Fibroblast of the aortic adventitia (primary cell): ENCODE measurements around the gene NINJ1. TPM values are rescaled to one million over a fixed set of nuclear protein-coding genes. Genes with fewer than 3 reads are reported as not detected.
A peak's percentile ranks its signal among the peaks of the same experiment; 100 is the strongest.

Experiments
- DNase-seq: peaks from one replicate; pipeline ENCODE4 v3.0.0-alpha.2; 2010; ENCODE audit warnings: low read depth
- H3K4me3 ChIP-seq: 2 replicates; pipeline ENCODE4 v1.5.1; 2011; ENCODE audit warnings: low read depth, mild to moderate bottlenecking, control low read depth, low read length, moderate library complexity
- total RNA-seq: library from RNA; depleted of rRNA; stranded (reverse); fragments of >200 nt; gene quantifications from 2 replicates; pipeline ENCODE4 v1.2.3, GENCODE V29; 2012; ENCODE audit warnings: low replicate concordance
- TF ChIP-seq, protein P1 (sequence below): IDR thresholded peaks from 2 replicates; pipeline ENCODE4 v1.5.1; 2011; ENCODE audit warnings: mild to moderate bottlenecking, low read length, control low read depth, inconsistent platforms; ENCODE audit not compliant: insufficient read depth

Gene NINJ1
- total RNA-seq, 1 donor: 14.6 TPM

DNA sequence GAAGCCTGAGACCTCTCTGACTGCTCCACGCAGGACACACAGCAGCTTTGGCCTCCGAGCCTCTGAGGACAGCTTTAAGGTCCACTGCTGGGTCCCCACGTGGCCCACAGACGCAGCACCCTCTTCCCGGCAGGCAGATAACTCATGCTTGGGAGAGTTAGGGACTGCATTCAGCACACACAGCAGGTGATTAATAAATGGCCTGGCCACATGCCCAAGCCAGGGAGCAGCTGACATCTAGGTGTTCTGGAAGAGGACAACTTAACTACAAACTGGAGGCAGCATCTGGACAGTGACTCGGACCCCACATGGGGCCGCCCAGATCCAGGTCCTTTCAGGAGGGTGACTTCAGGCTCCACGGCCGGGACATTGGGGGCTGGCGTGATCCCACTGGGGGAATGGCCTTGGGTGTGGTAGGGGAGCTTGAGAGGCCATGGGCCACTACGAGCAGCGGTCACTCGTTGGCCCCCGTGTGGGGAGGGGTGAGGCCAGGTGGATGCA, 11.3 kb downstream of the NINJ1 start:
- TF ChIP-seq, protein P1, sequence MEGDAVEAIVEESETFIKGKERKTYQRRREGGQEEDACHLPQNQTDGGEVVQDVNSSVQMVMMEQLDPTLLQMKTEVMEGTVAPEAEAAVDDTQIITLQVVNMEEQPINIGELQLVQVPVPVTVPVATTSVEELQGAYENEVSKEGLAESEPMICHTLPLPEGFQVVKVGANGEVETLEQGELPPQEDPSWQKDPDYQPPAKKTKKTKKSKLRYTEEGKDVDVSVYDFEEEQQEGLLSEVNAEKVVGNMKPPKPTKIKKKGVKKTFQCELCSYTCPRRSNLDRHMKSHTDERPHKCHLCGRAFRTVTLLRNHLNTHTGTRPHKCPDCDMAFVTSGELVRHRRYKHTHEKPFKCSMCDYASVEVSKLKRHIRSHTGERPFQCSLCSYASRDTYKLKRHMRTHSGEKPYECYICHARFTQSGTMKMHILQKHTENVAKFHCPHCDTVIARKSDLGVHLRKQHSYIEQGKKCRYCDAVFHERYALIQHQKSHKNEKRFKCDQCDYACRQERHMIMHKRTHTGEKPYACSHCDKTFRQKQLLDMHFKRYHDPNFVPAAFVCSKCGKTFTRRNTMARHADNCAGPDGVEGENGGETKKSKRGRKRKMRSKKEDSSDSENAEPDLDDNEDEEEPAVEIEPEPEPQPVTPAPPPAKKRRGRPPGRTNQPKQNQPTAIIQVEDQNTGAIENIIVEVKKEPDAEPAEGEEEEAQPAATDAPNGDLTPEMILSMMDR: no peak
- no peak for DNase-seq

DNA sequence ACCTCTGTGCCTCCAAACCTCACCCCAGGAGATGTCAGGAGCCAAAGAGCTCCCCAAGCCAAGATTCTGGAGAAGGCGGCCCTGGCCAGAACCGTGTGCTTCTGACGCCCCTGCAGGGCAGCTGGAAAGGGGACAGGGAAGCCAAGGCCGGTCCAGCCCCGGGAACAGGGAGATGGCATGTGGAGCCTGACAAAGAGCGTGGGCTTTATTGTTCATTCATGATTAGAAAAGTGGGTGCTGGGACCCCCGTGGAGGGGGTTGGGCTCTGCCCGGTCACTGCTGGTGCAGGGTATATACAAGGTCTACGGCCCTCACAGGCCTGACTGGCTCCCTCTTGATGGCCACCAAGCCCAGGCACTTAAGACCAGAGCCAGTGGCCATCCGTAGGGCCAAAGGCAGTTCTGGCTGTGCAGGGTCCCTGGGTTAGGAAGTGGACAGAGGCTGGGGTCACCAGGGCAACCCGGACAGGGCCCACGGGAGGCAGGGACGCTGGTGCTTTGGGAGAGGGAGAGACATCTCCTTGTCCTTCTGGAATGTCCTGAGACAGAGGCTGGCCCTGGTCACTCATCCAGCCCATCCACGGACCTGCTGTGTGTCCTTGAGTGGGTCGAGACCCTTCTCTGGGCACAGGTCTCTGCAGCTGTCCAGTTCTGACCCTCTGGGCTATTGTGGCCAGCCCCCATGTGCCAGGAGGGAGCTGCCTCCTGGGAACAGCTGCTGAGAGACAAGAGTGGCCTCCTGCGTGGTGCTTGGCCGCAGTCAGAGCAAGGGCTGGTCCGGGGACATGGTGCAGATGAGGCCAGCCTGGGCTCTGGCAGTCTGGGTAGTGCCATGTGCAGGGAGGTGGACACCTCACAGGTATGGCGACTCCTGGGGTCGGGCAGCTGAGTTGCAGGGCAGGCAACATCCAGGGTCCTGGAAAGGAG, 12.5 kb downstream of the NINJ1 start:
- no peak for DNase-seq
- H3K4me3 ChIP-seq: no peak overlapping the region
- TF ChIP-seq, protein P1: no peak

More for the DNA sequence above, 11.3 kb downstream of the NINJ1 start:
- no peak overlapping the region for H3K4me3 ChIP-seq

DNA sequence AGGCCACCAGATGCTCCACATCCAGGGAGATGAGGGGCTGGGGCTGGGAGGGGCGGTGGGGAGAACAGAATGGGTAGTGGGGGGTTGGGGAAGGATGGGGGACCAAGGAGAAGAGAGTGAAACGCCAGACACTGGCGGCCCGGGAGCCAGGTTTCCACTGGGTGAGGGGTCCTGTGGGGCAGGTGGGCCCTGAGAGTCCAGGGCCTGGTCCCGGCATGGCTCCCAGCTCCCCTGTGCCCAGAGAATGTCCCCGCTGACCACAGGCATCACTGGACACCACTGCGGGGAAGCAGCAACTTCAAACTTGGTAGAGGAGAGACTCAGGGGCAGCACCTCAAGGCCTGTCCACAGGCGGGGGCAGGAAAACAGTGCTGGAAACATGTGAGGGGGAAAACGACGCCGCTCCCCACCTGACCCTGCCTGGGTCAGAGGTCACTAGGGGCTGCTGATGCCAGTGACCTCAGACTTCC, 13.2 kb downstream of the NINJ1 start:
- TF ChIP-seq, protein P1: no peak
- no peak overlapping the region for H3K4me3 ChIP-seq
- no peak for DNase-seq

DNA sequence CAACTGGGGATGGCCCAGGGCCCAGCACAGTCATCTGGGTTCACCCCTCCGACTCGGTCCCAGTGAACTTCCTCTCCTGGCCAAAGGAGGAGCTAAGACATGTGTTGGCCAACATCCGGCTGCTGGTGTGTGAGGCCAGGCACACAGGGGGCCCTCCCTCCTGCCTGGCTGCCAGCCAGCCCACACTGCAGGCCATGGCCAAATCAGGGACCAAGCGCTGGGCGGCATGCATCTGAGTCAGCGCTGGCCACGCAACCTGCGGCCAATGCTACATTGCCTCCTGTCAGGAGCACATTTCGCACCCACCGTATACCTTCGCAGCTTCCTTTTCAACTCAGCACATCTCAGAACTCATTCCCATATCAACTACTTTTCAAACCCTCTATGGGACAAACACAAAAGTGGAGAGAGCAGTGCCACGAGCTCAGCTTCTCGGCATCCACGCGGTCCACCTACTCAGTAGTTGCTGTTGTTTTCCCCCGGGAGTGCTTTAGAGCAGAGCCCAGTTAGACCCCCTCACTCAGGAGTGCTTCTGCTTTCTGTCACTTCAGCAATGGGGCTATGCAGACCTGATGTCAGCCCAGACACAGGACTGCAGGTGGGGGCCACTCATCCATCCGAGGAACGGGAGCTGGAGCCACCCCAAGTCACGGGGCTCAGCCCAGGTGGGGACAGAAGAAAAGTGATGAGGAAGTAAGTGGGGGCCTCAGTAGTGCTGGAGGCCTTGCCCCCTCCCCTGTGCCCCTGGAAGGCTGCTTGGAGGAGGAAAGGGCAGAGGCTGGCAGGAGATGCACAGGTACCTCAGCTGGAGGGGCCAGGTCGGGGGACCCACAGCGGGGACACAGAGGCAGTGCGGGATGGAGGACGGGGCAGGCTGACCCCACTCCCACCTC, 13.9 kb downstream of the NINJ1 start:
- peak; percentile 94 for DNase-seq
- TF ChIP-seq, protein P1: peak; percentile 71

DNA sequence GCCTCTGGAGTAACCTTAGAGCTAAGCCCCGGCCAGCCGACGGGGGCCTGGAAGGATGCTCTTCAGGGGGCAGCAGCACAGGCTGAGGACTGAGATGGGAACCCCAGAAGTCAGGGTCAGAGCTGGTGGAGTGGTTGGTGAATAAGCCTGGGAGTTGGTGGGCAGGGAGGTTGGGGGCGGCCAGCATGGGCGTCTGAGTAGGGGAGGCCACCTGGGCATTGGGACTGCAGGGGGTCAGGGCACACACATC, 14.4 kb downstream of the NINJ1 start:
- no peak overlapping the region for H3K4me3 ChIP-seq
- no peak for DNase-seq
- TF ChIP-seq, protein P1: no peak

More for the DNA sequence above, 13.9 kb downstream of the NINJ1 start:
- H3K4me3 ChIP-seq: no peak overlapping the region

DNA sequence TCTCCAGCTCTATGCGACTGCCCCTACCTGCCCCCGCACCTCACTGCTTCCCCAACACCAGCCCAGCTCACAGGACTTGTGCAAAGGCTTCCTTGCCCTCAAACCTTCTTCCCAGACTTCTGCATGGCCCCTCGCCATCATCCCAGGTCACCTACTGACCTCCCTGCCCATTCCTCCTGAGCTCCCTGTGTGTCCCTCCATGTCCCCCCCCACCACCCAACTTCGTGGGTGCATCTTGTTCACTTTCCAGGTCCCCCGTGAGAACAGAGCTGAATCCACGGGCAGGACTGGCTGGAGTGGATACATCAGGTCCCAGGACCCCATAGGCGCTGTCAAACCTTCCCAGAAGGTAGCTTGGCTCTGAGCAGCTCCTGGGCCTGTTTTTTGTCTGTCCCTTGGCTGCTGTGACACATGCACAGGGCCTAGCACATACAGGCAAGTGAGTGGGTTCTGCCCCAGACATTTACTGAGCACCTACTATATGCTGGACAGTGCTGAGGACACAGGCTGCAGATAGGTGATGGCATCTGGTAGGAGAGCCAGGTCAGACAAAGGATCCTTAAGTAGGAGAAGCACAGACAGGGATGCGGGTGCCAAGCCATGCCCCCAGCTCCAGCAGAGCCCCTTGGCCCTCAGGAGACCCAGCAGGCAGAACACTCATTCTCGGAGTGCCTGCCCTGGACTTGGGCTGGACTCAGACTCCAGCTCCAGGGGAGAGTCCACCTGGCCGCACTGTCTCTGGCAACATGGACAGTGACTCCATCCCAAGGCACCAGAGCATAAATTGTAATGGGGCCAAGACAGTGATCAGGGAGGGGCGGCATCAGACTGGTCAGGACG, 15.0 kb downstream of the NINJ1 start:
- DNase-seq: no peak
- no peak overlapping the region for H3K4me3 ChIP-seq
- TF ChIP-seq, protein P1: no peak
